DMS114 treated with DMSO at 0.1 percent for 48 hours (cell line): Measurements from ENCODE around the gene TAF11.
"Not testable (repeated sequence)": the region's sequence is repeated elsewhere in the genome, so short reads cannot be mapped to it uniquely, and the experiment has no call there.

Experiments used
- DNase-seq: peaks from one replicate; lab custom pipeline; 2025; ENCODE audit not compliant: unreplicated experiment; lab: John Stamatoyannopoulos, UW

Gene TAF11

GRCh38 chr6:34867484-34867883 lies 20.4 kb downstream of the TAF11 start:
- no peak for DNase-seq

DNA sequence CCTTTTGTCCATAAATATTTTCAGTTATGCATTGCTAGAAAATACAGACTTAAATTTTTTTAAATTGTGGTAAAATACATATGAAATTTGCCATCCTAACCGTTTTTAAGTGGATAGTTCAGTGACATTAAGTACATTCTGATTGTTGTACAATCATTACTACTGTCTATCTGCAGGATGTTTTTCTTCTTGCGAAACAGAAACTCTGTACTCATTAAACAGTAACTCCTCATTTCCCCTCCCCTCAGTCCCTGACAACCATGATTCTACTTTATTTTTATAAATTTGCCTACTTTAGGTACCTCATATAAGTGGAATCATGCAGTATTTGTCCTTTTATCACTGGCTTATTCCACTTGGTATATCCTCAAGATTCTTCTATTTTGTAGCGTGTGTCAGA lies 21.3 kb downstream of the TAF11 start:
- DNase-seq, result no peak

GRCh38 chr6:34865107-34865506 lies 22.7 kb downstream of the TAF11 start:
- DNase-seq, result no peak

GRCh38 chr6:34864007-34864406 lies 23.8 kb downstream of the TAF11 start:
- no peak for DNase-seq

DNA sequence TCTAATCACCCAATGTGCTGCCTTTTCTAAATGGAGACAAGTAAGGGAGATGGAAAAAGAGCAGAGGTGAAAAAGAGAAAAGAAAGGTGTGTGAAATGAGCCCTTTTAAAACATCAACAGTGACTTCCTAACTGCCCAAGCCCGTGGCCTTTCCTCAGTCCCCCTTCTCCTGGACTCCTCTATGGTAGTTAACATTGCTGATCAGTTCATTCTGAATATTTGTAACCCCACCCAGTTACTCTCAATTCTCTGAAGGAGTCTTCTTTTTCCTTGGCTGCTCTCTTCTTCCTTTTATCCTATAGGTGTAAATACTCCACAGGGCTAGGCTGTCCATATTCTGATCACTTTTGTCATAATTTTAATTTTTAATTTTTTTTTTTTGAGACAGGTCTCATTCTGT lies 27.1 kb downstream of the TAF11 start:
- no peak for DNase-seq

DNA sequence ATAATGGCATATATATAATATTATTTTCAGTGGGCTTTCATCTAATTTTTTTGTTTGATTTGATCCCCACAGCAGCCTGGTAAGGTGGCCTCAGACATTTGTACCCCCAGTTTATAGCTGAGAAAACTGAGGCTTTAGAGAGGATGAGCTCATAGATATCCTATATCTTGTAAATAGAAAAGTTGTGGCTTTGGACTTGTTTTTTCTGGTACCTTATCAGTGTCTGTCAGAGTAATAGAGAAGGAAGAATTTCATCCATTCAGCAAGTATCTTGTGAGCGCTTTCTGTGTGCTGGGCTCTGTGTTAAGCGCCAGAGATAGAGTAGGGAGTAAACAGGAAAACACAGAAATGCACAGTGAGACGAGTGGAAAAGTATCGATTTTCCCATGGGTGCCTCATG lies 27.9 kb downstream of the TAF11 start:
- no peak for DNase-seq

GRCh38 chr6:34858681-34859080 lies 29.2 kb downstream of the TAF11 start:
- no peak for DNase-seq

DNA sequence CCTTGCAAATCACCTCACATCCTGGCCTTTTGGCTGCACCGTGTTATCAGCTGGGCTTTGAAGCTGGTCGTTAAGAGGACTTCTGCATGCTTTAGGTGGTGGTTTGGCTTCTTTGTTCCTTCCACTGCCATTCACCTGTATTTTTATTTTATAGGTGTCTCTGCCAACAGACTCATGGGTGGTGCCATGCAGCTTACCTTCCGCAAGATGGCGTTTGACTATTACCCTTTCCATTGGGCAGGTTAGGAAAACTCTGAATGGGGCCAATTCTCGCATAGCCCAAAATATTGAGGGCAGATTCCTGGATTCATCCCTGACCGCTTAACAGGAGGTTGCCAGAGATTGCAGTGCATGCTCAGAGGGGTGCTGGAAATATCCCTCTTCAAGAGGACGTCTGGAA lies 32.4 kb downstream of the TAF11 start:
- no peak for DNase-seq

- DNase-seq, result no peak
These were observed 35.3 kb downstream of the TAF11 start for GRCh38 chr6:34852406-34853085.

DNA sequence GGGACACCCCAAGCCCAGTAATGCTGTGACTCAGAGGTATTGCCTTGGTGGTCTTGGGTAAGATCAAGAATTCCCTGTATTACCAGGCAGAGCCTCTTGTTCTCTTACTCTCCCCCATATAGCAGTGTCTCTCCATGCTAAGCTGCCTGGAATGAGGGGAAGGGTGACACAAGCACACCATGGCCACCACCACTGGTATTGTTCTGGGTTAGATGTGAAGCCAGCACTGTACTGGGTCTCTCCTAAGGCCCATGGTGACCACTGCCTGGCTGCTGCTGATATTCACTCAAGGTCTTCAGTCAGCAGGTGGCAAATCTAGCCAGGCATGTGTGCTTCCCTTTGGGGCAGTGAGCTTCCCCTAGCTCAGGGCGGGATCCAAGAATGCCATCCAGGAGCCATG lies 36.5 kb downstream of the TAF11 start:
- DNase-seq, result no peak

DNA sequence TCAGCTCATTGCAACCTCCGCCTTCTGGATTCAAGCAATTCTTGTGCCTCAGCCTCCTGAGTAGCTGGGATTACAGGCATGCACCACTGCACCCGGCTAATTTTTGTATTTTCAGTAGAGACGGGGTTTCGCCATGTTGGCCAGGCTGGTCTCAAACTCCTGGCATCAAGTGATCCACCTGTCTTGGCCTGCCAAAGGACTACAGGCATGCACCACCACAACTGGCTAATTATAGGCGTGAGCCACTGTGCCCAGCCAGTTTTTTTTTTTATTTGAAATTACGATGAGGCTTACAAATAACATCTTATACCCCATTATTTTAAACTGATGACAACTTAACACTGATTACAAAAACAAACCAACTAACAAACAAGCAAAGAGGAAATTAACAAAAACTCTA lies 38.8 kb downstream of the TAF11 start:
- not testable (repeated sequence) for DNase-seq

DNA sequence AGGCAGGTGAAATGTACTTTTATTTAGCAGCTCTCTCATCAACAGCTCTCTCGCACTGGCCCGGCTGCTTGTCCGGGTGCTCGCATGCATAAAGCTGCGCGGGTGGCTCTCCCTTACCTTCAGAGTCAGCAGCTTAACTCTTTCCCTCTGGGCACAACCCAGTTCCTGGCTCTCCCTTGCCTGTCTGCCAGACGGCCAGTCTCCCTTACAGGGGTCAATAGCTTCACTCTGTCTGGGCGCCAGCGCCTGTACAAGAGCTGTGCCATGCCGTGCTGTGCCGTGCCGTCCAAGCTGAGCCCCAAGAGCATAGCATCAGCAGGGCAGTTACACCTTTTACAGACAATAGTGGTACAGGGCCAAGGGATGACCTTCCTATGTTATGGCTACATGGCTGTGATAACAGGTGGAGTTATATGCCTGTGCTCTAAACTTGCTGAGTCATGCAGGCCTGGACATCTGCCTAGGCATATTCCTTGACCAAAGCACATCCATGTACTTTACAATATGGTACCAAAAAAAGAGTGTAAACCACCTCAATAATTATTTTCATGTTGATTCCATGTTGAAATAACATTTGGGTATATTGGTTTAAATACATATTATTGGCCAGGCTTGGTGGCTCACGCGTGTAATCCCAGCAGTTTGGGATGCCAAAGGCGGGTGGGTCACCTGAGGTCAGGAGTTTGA lies 48.0 kb downstream of the TAF11 start:
- DNase-seq, result no peak

DNA sequence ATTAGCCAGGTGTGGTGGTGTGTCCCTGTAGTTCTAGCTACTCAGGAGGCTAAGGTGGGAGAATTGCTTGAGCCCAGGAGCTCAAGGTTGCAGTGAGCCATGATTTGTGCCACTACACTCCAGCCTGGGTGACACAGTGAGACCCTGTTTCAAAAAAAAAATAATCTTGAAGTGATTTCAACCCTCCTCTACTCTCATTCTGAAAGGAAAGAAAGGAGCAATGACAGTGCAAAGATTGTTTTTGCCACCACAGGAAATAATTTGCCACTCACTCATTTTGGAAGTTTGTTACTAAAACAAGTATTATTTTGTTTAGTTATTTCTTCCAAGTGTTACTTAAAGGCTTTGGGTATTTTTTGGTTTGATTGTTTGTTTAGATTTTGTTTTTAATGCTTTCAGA lies 50.3 kb downstream of the TAF11 start:
- DNase-seq, result no peak

- DNase-seq, result no peak
These were observed 51.4 kb downstream of the TAF11 start for GRCh38 chr6:34836451-34836850.

GRCh38 chr6:34836008-34836407 lies 51.8 kb downstream of the TAF11 start:
- DNase-seq, result no peak

DNA sequence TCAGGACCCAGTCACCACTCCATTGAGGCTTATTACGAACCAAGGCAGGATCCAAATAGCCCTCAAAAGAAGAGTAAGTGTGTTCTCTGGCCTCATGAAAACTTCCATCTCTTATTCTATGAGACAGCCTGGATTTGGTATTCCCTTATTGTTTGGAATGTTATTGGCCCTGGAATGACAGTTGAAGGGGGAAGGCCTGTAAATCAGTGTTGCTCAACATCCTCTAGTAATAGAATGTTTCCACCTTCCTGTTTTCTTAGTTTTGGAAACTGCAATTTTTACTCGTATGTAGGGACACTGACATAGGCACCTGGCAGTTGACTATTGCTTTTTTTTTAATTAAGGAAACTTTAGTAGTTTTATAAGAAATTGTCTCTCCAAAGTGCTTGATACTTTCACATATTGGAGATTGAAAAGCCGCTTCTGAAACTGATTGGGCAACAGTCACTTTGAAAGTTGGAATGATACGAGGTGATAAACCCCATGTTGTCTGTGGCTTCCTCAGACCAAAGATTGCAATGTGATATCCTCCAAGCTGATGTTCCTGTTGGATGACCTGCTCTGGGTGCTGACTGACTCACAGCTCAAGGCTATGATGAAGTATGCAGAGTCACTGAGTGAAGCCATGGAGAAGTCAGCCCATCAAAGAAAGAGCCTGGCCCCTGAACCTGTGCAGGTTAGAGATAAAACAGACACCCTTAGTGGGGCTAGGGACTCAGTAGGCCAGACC lies 52.9 kb downstream of the TAF11 start:
- DNase-seq, result no peak

- no peak for DNase-seq
These were observed 54.9 kb downstream of the TAF11 start for GRCh38 chr6:34832942-34833341.

DNA sequence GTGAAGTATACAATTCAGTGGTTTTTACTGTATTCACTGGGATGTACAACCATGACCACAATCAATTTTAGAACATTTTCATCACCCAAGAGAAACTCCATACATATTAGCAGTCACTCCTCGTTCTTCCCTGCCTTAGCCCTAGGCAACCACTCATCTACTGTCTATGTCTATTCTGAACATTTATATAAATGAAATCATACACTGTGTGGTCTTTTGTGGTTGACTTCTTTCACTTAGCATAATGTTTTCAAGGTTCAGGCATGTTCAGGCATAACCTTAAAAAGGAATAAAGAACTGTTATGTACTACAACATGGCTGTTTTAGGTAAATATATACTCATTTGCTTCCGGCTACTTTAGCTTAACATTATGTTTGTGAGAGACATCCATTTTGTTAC lies 58.7 kb downstream of the TAF11 start:
- no peak for DNase-seq
